ENCODE measurements around the gene PRRT4. TPM values are rescaled to one million over a fixed set of nuclear protein-coding genes. Genes with fewer than 3 reads are reported as not detected.

The PRRT4 gene
- total RNA-seq, 1 experiment from 2014 or later = 0.26 TPM

DNA sequence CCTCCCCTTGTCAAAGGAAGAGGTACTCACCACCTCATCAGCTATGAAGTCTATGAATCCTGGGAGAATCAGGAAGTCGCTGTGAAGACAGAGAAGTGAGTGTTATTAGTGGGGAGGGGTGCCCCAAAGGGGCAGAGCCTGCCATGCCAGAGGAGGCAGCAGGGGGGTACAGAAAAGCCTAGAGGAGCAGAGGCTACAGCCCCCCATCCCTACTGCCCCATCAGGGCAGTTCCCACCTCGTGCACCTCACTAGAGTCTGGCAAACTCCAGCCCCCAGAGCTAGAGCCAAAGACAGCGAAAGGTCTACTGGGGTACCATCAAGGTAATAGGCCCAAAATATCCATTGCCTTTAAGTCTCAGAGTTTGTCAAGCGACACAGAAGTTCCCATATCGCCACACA, 42.2 kb upstream of the PRRT4 start:
- Histone ChIP-seq H3K4me1 (replicated peaks; ENCODE audit: insufficient read depth) (peaks cover 23% of the 10 kb centered on the region), H3K4me2 (peak overlapping the region; percentile 85), H3K4me3 (no peak overlapping the region; the same call in 1 of the 2 replicates), H3K9me2 (ENCODE audit: insufficient read depth) (no peaks in the 10 kb centered on the region), H3K9me3 (ENCODE audit: insufficient read depth, low read depth) (no peaks in the 10 kb centered on the region), H3K36me3 (ENCODE audit: low read depth) (0 out of 2 replicates have a peak, but pooled peaks cover 9% of the 10 kb centered on the region), H3K27me3 (ENCODE audit: insufficient read depth, low read depth) (no peaks in the 10 kb centered on the region), H2AFZ (no peak overlapping the region), H3K79me2 (ENCODE audit: low read depth) (peaks cover 33% of the 10 kb centered on the region), H3K27ac (no peak overlapping the region), H4K20me1 (ENCODE audit: insufficient read depth) (peaks cover 14% of the 10 kb centered on the region), H3F3A (ENCODE audit: insufficient read depth, low read depth) (peaks cover 28% of the 10 kb centered on the region; the same call in 1 of the 2 replicates)
- no peak for DNase-seq
- intact Hi-C loops (cut with micrococcal nuclease; ENCODE audit: unreplicated experiment) = no loop called here
- ChIA-PET POLR2A (ENCODE audit: unreplicated experiment) (interaction anchor here (0.6 kb wide), 1 partner anchor 15 kb away, joined by 3 read pairs; no protein-coding TSS in a partner anchor), CTCF (interaction anchor here (0.6 to 0.7 kb wide), 4 partner anchors 17 to 1100 kb away, joined by 5 to 18 read pairs (median 8); no protein-coding TSS in a partner anchor)
- no TSS peak for BruUV-seq (replicated peaks)
- TF ChIP-seq EZH2 (IDR thresholded peaks at IDR 0.05; ENCODE audit: low read depth) = no peak
- TF ChIP-seq, protein P1, sequence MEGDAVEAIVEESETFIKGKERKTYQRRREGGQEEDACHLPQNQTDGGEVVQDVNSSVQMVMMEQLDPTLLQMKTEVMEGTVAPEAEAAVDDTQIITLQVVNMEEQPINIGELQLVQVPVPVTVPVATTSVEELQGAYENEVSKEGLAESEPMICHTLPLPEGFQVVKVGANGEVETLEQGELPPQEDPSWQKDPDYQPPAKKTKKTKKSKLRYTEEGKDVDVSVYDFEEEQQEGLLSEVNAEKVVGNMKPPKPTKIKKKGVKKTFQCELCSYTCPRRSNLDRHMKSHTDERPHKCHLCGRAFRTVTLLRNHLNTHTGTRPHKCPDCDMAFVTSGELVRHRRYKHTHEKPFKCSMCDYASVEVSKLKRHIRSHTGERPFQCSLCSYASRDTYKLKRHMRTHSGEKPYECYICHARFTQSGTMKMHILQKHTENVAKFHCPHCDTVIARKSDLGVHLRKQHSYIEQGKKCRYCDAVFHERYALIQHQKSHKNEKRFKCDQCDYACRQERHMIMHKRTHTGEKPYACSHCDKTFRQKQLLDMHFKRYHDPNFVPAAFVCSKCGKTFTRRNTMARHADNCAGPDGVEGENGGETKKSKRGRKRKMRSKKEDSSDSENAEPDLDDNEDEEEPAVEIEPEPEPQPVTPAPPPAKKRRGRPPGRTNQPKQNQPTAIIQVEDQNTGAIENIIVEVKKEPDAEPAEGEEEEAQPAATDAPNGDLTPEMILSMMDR (conservative IDR thresholded peaks at IDR 0.05) = no peak

DNA sequence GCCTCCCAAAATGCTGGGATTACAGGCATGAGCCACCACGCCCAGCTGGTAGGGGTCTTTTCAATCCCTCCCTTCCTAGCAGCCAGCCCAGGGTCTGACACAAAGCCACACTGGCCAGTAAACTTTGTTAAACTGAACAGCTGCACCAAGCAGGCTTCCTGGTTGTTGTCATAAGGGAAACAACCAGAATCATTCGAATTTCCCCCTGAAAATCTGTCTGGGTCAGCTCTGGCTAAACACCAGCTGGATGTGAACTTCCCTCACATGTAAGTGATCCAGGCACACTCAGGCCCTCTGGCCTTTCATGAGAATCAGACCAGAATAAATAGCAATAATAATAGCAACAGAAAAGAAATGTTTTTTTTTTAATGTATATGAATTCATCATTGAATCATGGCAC, 40.9 kb upstream of the PRRT4 start:
- ChIA-PET POLR2A (ENCODE audit: unreplicated experiment) (no interaction called here), CTCF (no interaction called here)
- Histone ChIP-seq H3K79me2 (ENCODE audit: low read depth) (peaks cover 33% of the 10 kb centered on the region), H3F3A (ENCODE audit: insufficient read depth, low read depth) (peaks cover 29% of the 10 kb centered on the region; the same call in 1 of the 2 replicates), H3K27ac (no peak overlapping the region), H3K36me3 (ENCODE audit: low read depth) (peaks cover 9% of the 10 kb centered on the region; the same call in 1 of the 2 replicates), H3K27me3 (ENCODE audit: insufficient read depth, low read depth) (no peaks in the 10 kb centered on the region), H3K4me3 (no peak overlapping the region), H2AFZ (no peak overlapping the region), H3K9me3 (ENCODE audit: insufficient read depth, low read depth) (no peaks in the 10 kb centered on the region), H3K4me1 (replicated peaks; ENCODE audit: insufficient read depth) (peaks cover 20% of the 10 kb centered on the region), H3K4me2 (no peak overlapping the region), H4K20me1 (ENCODE audit: insufficient read depth) (peaks cover 14% of the 10 kb centered on the region), H3K9me2 (ENCODE audit: insufficient read depth) (no peaks in the 10 kb centered on the region)
- no peak for TF ChIP-seq EZH2 (IDR thresholded peaks at IDR 0.05; ENCODE audit: low read depth)
- TF ChIP-seq, protein P1 (conservative IDR thresholded peaks at IDR 0.05) = no peak
- intact Hi-C loops (cut with micrococcal nuclease; ENCODE audit: unreplicated experiment) = no loop called here
- no peak for DNase-seq
- no TSS peak for BruUV-seq (replicated peaks)

DNA sequence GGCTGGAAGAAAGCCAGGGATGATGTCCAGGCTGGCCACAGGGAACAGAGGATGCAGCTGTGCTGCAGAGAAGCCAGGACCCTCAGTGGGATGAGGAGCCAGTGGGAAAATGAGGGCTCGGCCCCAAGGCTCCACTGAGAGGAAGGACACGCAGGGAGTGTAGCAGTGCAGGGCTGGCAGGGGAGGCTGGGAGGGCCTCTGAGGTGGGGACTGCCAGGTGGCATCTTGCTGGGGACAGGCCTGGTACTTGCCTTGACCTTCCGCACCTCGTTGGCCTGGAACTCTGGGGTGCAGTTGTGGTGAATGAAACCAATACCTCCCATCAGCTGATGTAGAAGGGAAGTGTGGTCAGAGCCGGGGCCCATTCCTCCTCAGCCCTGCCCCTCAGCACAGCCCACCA, 39.1 kb upstream of the PRRT4 start:
- Histone ChIP-seq H3K27ac (no peak overlapping the region), H3K9me3 (ENCODE audit: insufficient read depth, low read depth) (no peaks in the 10 kb centered on the region), H3K4me1 (replicated peaks; ENCODE audit: insufficient read depth) (peaks cover 16% of the 10 kb centered on the region), H3K4me3 (no peak overlapping the region), H3K79me2 (ENCODE audit: low read depth) (peaks cover 33% of the 10 kb centered on the region), H4K20me1 (ENCODE audit: insufficient read depth) (peaks cover 14% of the 10 kb centered on the region), H3F3A (ENCODE audit: insufficient read depth, low read depth) (peaks cover 18% of the 10 kb centered on the region; the same call in 1 of the 2 replicates), H2AFZ (no peak overlapping the region), H3K27me3 (ENCODE audit: insufficient read depth, low read depth) (no peaks in the 10 kb centered on the region), H3K9me2 (ENCODE audit: insufficient read depth) (no peaks in the 10 kb centered on the region), H3K36me3 (ENCODE audit: low read depth) (peaks cover 9% of the 10 kb centered on the region; the same call in 1 of the 2 replicates), H3K4me2 (no peak overlapping the region)
- BruUV-seq (replicated peaks) = no TSS peak
- no peak for DNase-seq
- intact Hi-C loops (cut with micrococcal nuclease; ENCODE audit: unreplicated experiment) = no loop called here
- TF ChIP-seq, protein P1 (conservative IDR thresholded peaks at IDR 0.05) = no peak
- TF ChIP-seq EZH2 (IDR thresholded peaks at IDR 0.05; ENCODE audit: low read depth) = no peak
- ChIA-PET CTCF (interaction anchor here (0.6 to 1.1 kb wide), 2 partner anchors 25 to 561 kb away, joined by 3 to 4 read pairs; no protein-coding TSS in a partner anchor), POLR2A (ENCODE audit: unreplicated experiment) (no interaction called here)

Data from PC-9 (cell line).